Measurements from ENCODE around the gene FGF18. TPM values are rescaled to one million over a fixed set of nuclear protein-coding genes. Genes with fewer than 3 reads are reported as not detected.

The FGF18 gene
- total and polyA plus RNA-seq, 9 of the 15 experiments (the other 6 are each of a cell fraction or from before 2014, with no cell fraction given) = 0.05 to 0.18 (median 0.11) TPM; not detected in 6

- TF ChIP-seq ZNF766 (CRISPR knock-in tag; conservative IDR thresholded peaks at IDR 0.05) (no peak), ETS1 (conservative IDR thresholded peaks at IDR 0.05; ENCODE audit: control insufficient read depth, low read depth, low read length) (0 out of 2 replicates have a peak, but pooled peaks have one; percentile 26), BACH1 (tag; IDR thresholded peaks at IDR 0.05) (no peak), MNT (conservative IDR thresholded peaks at IDR 0.05) (peak; percentile 64 to 75), FOXK2 (conservative IDR thresholded peaks at IDR 0.05 in 1 of 2, IDR thresholded peaks at IDR 0.05 in 1 of 2; ENCODE audit: low read depth in 2 of 2) (peak; percentile 76 to 79; a peak in 3 of 4 replicates), TFAP4 (CRISPR knock-in tag; IDR thresholded peaks at IDR 0.05; ENCODE audit: borderline replicate concordance) (peak; percentile 80; the same call in 1 of the 2 replicates), CREB5 (CRISPR knock-in tag; IDR thresholded peaks at IDR 0.05) (no peak), POLR2H (tag; IDR thresholded peaks at IDR 0.05; ENCODE audit: low read depth) (peak; percentile 98), STAT5A (IDR thresholded peaks at IDR 0.05; ENCODE audit: borderline replicate concordance, low read length) (no peak), TEAD1 (CRISPR knock-in tag; IDR thresholded peaks at IDR 0.05) (no peak), DDX20 (tag; IDR thresholded peaks at IDR 0.05; ENCODE audit: low read depth) (no peak), XRCC4 (IDR thresholded peaks at IDR 0.05; ENCODE audit: extremely low read depth, insufficient read depth, insufficient read length) (no peak), FOSL1 (tag; conservative IDR thresholded peaks at IDR 0.05) (no peak), C11orf30 (IDR thresholded peaks at IDR 0.05; ENCODE audit: low read depth) (no peak; the same call in 1 of the 2 replicates), FOS (IDR thresholded peaks at IDR 0.05; ENCODE audit: extremely low read depth, insufficient read length) (no peak), ZNF764 (CRISPR knock-in tag; IDR thresholded peaks at IDR 0.05; ENCODE audit: low read depth) (no peak), XRCC3 (IDR thresholded peaks at IDR 0.05) (no peak), ZKSCAN8 (CRISPR knock-in tag; IDR thresholded peaks at IDR 0.05) (no peak)
- TF ChIP-seq, protein P1, sequence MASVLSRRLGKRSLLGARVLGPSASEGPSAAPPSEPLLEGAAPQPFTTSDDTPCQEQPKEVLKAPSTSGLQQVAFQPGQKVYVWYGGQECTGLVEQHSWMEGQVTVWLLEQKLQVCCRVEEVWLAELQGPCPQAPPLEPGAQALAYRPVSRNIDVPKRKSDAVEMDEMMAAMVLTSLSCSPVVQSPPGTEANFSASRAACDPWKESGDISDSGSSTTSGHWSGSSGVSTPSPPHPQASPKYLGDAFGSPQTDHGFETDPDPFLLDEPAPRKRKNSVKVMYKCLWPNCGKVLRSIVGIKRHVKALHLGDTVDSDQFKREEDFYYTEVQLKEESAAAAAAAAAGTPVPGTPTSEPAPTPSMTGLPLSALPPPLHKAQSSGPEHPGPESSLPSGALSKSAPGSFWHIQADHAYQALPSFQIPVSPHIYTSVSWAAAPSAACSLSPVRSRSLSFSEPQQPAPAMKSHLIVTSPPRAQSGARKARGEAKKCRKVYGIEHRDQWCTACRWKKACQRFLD (CRISPR knock-in tag; IDR thresholded peaks at IDR 0.05) = no peak
- TF ChIP-seq, protein P2, sequence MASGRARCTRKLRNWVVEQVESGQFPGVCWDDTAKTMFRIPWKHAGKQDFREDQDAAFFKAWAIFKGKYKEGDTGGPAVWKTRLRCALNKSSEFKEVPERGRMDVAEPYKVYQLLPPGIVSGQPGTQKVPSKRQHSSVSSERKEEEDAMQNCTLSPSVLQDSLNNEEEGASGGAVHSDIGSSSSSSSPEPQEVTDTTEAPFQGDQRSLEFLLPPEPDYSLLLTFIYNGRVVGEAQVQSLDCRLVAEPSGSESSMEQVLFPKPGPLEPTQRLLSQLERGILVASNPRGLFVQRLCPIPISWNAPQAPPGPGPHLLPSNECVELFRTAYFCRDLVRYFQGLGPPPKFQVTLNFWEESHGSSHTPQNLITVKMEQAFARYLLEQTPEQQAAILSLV (tag; IDR thresholded peaks at IDR 0.05) = no peak
Measured at GRCh38 chr5:171387345-171387969, 32.0 kb upstream of the FGF18 start, which contains the start of gene NPM1 (continued).
